ENCODE measurements around the gene ZNF516.
A peak's percentile ranks its signal among the peaks of the same experiment; 100 is the strongest.

The ZNF516 gene

GRCh38 chr18:76364282-76365259, 130.5 kb downstream of the ZNF516 start:
- no peak for DNase-seq (ENCODE audit: low read depth in 2 of 2)

- no peak for DNase-seq (ENCODE audit: low read depth in 2 of 2)
Observed at GRCh38 chr18:76363436-76364120, 131.5 kb downstream of the ZNF516 start.

DNA sequence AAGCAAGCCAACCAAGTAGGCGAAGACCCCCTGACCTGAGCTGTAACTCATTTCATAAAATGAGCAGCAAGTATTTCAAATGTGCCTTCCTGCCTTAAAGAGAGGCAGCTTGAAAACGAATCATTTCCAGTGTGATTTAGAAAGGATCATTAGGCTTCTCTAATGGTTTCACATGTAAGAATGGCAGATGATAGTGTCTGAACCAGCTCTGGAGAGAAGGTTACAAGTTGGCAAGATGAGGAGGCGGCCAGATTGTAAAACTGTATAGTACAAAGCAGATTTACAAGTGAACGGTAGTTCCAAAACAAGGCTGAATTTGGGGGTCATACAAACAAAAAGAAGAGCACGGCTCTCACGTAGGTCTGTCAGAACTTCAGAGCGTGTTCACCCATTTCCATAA, 132.4 kb downstream of the ZNF516 start:
- no peak for DNase-seq (ENCODE audit: low read depth in 2 of 2)

DNA sequence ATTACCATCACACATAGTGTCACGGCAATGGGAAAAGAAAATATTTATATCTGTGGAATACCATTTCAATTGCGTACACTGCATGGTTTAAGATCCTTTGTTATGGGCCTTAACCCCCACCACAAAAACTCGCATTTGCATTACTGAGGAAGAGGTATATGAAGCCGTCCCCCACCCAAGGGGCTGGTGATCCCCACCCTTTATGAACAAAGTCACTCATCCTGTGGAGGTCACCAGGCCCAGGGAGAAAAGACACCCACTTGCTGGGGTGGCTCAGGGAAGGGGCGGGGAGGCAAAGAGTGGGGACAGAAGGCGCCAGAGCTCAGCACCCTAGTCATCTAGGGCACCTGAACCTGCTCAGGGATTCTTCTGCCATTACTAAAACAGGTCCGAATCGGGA, 133.8 kb downstream of the ZNF516 start:
- no peak for DNase-seq (ENCODE audit: low read depth in 2 of 2)

DNA sequence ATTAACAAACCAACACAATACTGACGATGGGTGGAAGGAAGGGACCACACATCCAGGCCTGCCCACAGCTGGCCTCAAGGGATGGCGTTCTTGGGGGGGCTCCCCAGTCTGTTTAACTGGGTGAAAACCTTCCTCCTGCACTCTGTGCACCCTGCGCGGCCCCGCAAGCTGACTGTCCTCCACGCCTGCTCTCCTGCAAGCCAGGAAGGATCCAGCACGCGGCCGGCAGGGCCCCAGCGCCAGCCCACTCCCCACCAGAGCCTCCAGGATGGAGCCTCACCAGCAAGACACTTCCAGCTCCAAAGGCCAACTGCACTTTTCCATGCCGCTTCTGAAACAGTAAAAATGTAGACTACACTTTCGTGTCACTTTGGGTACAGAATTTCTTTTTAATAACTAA, 135.1 kb downstream of the ZNF516 start:
- DNase-seq (ENCODE audit: low read depth in 2 of 2), result no peak

GRCh38 chr18:76358774-76359173, 136.3 kb downstream of the ZNF516 start:
- no peak for DNase-seq (ENCODE audit: low read depth in 2 of 2)

- no peak for DNase-seq (ENCODE audit: low read depth in 2 of 2)
Observed at GRCh38 chr18:76357585-76358260, 137.3 kb downstream of the ZNF516 start.

DNA sequence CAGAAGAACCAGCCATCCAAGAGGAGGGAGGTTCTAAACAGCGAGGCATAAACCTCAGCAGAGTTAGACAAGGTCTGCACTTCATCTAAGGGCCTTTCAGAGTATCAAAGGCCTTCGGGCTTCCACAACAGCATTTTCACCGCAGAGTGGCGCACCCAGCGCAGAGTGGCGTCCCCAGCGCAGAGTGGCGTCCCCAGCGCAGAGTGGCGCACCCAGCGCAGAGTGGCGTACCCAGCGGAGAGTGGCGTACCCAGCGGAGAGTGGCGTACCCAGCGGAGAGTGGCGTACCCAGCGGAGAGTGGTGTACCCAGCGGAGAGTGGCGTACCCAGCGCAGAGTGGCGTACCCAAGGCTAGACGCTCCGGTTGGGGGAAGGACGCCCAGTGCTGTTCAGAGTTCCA, 137.9 kb downstream of the ZNF516 start:
- DNase-seq (ENCODE audit: low read depth in 2 of 2), result no peak

DNA sequence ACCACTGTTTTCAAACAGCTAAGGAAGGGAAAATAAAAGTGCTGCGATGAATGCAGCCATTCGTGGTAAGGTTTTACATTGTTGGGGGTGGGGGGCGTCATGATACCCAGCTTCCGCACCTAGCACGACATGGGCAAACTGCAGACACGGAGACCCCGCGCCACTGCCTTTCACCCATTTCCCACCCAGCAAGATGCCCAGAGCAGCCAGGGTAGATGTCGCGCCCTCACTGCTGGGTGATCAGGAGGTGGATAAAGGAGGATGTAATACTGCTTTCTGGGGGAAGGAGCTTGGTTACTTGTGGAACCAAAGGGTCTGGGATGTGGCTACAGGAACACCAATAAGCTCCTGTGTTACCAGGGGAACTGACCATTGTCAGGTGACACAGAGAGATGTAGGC, 138.4 kb downstream of the ZNF516 start:
- no peak for DNase-seq (ENCODE audit: low read depth in 2 of 2)

GRCh38 chr18:76354348-76354747, 140.7 kb downstream of the ZNF516 start:
- DNase-seq (ENCODE audit: low read depth in 2 of 2), result no peak

DNA sequence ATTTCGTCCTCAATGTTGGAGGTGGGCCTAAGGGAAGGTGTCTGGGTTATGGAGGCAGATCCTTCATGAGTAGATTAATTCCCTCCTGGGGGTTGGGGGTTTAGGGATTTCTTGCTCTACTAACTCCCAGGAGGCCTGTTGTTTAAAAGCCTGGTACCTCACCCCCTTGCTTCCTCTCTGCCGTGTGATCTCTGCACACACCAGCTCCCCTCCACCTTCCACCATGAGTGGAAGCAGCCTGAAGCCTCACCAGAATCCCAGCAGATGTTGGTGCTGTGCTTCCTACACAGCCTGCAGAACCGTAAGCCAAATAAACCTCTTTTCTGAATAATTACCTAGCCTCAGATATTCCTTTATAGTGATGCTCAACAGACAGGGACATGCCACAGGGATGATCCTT, 141.5 kb downstream of the ZNF516 start:
- DNase-seq (ENCODE audit: low read depth in 2 of 2), result no peak

DNA sequence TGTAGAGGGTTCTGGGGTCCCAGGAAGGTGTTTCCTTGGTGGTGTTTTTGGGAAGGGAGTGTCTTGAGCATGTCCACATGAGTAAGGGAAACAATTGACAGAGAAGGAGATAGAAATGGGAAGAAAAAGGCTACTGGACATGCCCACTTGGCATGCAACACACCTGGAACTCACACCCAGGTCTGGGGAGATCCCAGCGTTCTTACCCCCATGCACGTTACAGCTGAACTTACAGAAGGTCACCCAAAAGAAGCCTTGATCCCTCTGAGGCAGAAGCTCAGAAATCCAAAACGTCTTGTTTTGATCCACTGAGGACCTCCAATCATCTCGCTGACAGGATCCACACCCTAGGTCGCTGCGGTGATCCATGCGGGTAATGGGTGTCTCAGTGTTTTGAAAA, 142.0 kb downstream of the ZNF516 start:
- no peak for DNase-seq (ENCODE audit: low read depth in 2 of 2)

DNA sequence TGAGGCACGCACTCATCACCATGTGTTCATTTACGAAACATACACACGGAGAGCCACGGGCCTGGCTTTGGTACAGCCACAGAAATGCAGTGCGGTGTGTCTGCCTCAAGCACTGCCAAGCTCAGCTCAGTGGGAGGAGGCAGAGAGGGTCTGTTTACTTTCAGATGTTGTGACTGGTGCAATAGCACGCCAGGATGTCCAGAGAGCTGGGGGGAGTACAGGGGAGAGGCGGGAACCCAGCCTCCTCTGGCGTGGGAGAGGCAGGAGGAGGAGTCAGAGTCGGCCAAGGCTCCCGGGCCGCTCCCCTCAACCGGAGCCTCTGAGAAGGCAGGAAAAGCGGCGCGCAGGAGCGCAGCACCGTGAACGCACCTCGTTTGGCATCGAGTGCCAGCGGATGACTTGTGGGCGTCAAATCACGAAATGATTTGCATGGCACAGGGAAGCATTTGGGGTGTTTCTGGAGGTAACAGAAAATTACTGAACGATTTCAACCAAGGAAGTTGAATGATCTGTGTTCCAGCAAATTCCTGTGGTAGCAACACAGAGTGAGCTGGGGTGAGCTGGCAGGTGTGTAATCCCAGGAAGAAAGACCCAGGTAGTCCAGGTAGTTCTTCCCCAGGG, 143.0 kb downstream of the ZNF516 start:
- no peak for DNase-seq (ENCODE audit: low read depth in 2 of 2)

DNA sequence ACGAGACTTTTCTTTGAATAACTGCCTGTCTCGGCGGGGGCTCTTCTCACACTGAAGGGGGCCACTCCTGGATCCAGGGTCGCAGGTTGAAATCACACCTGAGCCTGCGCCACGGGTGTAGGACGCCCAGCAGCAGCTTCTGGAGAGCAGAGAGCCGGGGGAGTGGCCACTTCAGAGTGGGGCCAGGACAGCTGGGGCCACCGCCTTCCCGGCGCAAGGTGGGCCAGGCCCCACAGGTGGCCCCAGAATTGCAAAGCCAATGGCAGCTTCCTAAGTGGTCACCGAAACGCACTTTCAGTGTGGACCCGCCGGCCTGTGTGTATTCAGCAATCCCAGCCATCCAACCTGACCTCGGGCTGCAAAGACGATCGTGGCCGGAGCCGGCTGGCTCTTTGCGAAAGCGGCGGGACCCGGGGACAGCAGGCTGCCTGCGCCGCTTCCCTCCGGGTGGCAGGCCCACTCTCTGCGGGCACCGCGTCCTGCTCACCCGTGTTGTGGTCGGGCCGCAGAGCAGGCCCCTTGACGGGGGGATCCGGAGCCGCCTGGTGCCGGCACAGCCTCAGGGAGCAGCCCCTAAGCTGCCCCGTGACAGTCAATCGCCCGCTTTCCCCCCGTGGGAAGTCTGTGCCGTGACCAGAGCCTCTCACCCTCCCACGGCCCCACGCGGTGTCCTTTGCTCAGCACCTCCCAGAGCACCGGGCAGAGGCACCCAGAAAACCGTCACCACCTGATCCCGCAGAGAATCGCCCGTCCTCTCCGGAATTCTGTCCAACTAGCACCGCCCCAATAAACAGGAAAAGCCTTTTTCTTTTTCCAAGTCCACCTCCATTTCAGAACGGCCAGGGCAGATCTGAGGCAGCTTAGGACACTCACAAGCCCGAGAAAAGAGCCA, 144.7 kb downstream of the ZNF516 start:
- no peak for DNase-seq (ENCODE audit: low read depth in 2 of 2)

DNA sequence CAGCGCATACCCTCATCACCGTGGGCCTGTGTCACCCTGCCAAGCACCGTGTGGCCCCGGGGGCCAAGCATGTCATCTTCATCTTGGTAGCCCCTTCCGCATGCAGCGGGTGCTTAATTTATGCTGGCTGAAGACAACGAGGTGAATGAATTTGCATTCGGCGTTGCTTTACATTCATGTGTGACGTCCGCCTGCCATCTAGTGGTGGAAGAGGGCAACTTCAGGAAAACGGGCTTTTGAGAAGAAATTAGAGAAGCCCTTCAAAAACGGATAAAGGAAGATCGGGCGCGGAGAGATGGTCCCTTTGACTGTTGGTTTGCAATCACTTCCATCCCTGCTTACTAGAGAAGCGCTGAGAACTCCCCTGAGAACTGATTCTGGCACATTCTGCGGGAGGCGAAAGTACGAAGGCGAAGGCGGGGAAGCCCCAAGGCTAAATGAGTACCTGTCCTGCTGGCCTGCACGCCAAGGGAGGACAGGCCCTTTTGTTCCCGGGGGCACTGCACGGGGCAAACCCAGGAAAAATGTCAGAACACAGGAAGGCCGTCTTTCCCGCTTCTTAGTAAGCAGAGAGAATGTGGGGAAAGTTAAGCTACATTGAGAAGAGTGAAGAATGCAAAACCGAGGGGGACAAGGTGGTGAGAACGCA, 145.9 kb downstream of the ZNF516 start:
- peak; percentile 24 to 43 for DNase-seq (ENCODE audit: low read depth in 2 of 2)

GRCh38 chr18:76348267-76349066, 146.6 kb downstream of the ZNF516 start:
- DNase-seq (ENCODE audit: low read depth in 2 of 2), result no peak

DNA sequence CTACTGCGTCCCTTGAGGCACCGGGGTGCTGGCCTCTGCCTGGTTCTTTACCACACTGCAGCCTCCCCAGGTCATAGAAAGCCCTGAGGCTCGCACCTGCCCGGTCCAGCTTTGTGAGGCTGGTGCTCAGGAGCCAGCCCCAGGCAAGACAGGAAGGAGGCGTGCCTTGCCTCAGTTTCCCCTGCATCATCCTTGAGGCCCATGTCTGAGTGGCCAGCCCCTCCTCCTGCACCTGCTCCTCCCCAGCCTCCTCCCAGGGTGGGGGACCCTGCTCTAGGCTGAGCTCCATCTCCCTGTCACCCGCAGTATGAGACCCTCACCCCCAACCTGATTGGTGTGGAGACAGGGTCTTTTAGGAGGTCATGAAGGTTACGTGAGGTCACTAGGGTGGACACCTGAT, 147.7 kb downstream of the ZNF516 start:
- no peak for DNase-seq (ENCODE audit: low read depth in 2 of 2)

DNA sequence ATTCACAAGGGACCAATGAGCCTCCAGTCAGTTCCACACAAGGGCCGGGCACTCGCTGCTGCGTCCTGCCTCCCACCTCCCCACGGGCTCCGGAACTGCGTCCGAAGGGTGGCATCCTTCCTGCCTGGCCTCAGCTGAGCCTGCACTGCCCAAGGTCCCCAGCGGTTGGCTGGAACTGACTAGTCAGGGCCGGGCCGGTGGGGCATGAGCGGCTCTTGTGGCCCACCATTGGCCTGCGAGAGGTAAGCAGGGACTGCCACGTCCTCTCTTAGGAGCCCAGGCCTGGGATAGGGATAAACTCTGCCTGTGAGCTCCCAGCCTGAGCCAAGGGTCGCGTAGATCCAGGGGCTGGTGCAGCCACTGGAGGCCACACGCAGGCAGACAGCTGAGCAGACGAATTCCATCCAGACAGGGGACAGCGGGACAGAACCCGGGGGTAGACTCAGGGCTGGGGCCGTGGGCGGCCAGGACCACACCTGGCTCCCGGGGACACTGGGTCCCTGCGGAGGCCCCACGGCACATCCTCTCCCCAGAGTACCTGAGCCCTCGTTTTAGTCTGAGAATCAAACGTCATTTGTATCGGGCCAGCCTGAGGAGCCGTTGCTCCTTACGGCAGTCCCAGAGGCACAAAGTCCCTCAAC, 148.4 kb downstream of the ZNF516 start:
- DNase-seq (ENCODE audit: low read depth in 2 of 2), result no peak

GRCh38 chr18:76345901-76346300, 149.1 kb downstream of the ZNF516 start:
- DNase-seq (ENCODE audit: low read depth in 2 of 2), result no peak
